ENCODE results near the gene PELI2. TPM values are rescaled to one million over a fixed set of nuclear protein-coding genes. Genes with fewer than 3 reads are reported as not detected.
"Not testable (repeated sequence)": the region's sequence is repeated elsewhere in the genome, so short reads cannot be mapped to it uniquely, and the experiment has no call there.

PELI2 gene
- total RNA-seq, 2 donors from 2014 or later: 2.0 to 3.2 TPM

GRCh38 chr14:56149995-56150394 lies 31.8 kb downstream of the PELI2 start:
- DNase-seq (ENCODE audit: low spot score in 2 of 2) (no peak), ATAC-seq (no peak)
- H3K9me3 Mint-ChIP-seq: no peaks in the 10 kb centered on the region
- H3K27ac Mint-ChIP-seq: no peak overlapping the region
- no peaks in the 10 kb centered on the region for H3K36me3 Mint-ChIP-seq

DNA sequence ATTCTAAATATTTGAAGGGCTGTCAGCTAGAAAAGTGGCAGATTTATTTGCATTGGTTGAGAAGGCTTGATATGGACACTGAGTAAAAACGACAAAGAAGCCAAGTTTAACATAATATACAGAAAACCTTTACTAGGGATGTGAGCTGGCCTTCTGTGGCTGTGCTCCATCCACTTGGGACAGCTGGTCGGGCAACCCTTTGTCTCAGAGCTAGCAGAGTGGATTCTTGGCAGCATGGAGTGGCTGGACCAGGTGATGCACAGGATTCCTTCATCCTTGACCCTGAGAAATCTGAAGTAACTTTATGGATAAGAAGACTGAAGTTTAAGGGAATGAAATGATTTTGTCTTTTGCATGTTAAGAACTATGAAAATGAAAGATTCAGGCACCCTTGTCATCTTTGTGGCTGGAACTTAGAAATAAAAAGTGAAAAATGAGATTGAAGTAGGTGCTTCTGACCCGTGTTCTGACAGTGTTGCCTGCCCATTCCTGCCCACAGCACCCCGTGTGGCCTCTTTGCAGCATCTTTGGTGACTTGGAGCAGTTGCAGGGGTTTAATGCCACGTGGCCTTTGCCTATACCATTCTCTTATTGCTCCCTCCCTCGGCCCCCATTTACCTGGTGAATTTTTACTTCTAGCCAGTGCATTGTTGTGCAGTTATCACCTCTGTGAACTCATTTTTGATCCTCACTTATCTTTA lies 32.6 kb downstream of the PELI2 start:
- Mint-ChIP-seq H3K27ac (no peak overlapping the region), H3K36me3 (no peaks in the 10 kb centered on the region), H3K9me3 (no peaks in the 10 kb centered on the region)
- DNase-seq (ENCODE audit: low spot score in 2 of 2) (no peak), ATAC-seq (peak in 1 of 2 donors; percentile 56)

- Mint-ChIP-seq H3K27ac (no peak overlapping the region), H3K36me3 (no peaks in the 10 kb centered on the region), H3K9me3 (no peaks in the 10 kb centered on the region)
- no peak for DNase-seq (ENCODE audit: low spot score in 2 of 2)
- ATAC-seq: no peak
Measured at GRCh38 chr14:56152221-56152620, 34.0 kb downstream of the PELI2 start.

- no peak for ATAC-seq
- H3K27ac Mint-ChIP-seq: no peak overlapping the region
- H3K9me3 Mint-ChIP-seq: no peaks in the 10 kb centered on the region
- no peaks in the 10 kb centered on the region for H3K36me3 Mint-ChIP-seq
- no peak for DNase-seq (ENCODE audit: low spot score in 2 of 2)
Measured at GRCh38 chr14:56153267-56153666, 35.1 kb downstream of the PELI2 start.

DNA sequence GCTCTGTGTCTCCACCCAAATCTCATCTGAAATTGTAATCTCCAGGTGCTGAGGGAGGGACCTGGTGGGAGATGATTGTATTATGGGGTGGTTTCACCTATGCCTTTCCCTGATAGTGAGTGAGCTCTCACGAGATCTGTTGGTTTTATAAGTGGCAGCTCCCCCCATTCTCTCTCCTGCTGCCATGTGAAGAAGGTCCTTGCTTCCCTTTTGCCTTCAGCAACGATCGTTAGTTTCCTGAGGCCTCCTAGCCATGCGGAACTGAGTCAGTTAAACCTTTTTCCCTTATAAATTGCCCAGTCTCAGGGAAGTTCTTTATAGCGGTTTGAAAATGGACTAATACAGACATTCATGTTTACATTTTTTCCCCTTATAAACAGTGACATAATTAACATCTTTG lies 36.1 kb downstream of the PELI2 start:
- DNase-seq (ENCODE audit: low spot score in 2 of 2): no peak
- H3K36me3 Mint-ChIP-seq: no peaks in the 10 kb centered on the region
- H3K27ac Mint-ChIP-seq: no peak overlapping the region
- ATAC-seq: no peak
- no peaks in the 10 kb centered on the region for H3K9me3 Mint-ChIP-seq

GRCh38 chr14:56156096-56156495 lies 37.9 kb downstream of the PELI2 start:
- Mint-ChIP-seq H3K36me3 (no peaks in the 10 kb centered on the region), H3K27ac (no peak overlapping the region), H3K9me3 (no peaks in the 10 kb centered on the region)
- DNase-seq (ENCODE audit: low spot score in 2 of 2) (no peak), ATAC-seq (no peak)

DNA sequence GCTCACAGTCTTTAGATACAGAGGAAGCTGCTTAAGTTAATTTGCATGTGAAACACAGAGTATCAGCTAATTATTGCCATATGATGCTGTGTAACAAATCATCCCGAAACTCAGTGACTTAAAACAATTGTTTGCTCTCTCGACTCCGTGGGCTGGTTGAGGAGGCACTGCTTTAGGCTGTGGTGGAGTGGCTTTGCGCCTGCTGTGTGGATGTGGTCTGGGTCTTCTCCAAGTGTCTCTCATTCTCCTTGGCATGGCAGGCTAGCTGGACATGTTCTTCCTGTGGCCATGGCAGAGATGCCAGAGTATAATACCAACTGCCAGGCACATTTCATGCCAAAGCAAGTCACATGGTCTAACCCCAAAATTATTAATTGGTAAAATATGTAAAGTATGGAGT lies 40.9 kb downstream of the PELI2 start:
- no peak for ATAC-seq
- H3K9me3 Mint-ChIP-seq: peaks cover 8 to 12% of the 10 kb centered on the region in 2 donors
- peaks cover 8 to 12% of the 10 kb centered on the region in 2 donors for H3K36me3 Mint-ChIP-seq
- no peak overlapping the region for H3K27ac Mint-ChIP-seq
- no peak for DNase-seq (ENCODE audit: low spot score in 2 of 2)

DNA sequence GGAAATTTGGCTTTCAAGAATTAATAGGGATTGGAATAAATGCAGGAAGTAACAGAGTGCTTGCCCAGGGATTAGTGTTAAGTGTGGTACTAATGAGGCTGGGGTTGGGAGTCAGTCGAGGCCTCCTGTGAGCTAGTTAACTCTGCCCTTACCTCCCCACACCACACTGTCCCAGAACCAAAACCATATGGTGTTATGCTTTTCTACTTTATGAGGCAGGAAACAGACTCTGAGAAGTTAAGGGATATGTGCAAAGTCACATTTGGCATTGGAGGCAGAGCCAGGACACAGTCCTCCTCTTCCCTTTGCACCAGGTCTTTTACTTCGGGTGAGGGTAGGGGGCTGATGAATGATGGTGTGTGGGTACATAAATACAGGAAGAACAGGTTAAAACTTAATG lies 41.9 kb downstream of the PELI2 start:
- ATAC-seq: no peak
- Mint-ChIP-seq H3K36me3 (peaks cover 18 to 22% of the 10 kb centered on the region in 2 donors), H3K9me3 (peaks cover 15 to 21% of the 10 kb centered on the region in 2 donors), H3K27ac (no peak overlapping the region)
- no peak for DNase-seq (ENCODE audit: low spot score in 2 of 2)

GRCh38 chr14:56161658-56162057 lies 43.4 kb downstream of the PELI2 start:
- no peak for ATAC-seq
- no peak overlapping the region for H3K27ac Mint-ChIP-seq

GRCh38 chr14:56162476-56162875 lies 44.3 kb downstream of the PELI2 start:
- H3K9me3 Mint-ChIP-seq: peaks cover 31 to 35% of the 10 kb centered on the region in 2 donors
- DNase-seq (ENCODE audit: low spot score in 2 of 2) (no peak), ATAC-seq (no peak)
- no peak overlapping the region for H3K27ac Mint-ChIP-seq
- H3K36me3 Mint-ChIP-seq: peaks cover 28 to 39% of the 10 kb centered on the region in 2 donors

More at GRCh38 chr14:56161658-56162057, 43.4 kb downstream of the PELI2 start:
- Mint-ChIP-seq H3K9me3 (peaks cover 25 to 29% of the 10 kb centered on the region in 2 donors), H3K36me3 (peaks cover 20 to 31% of the 10 kb centered on the region in 2 donors)
- no peak for DNase-seq (ENCODE audit: low spot score in 2 of 2)

- not testable (repeated sequence) for ATAC-seq; H3K27ac Mint-ChIP-seq; DNase-seq (ENCODE audit: low spot score in 2 of 2)
- Mint-ChIP-seq H3K9me3 (peaks cover 31 to 35% of the 10 kb centered on the region in 2 donors), H3K36me3 (peaks cover 28 to 46% of the 10 kb centered on the region in 2 donors)
Measured at GRCh38 chr14:56166579-56166978, 48.4 kb downstream of the PELI2 start.

DNA sequence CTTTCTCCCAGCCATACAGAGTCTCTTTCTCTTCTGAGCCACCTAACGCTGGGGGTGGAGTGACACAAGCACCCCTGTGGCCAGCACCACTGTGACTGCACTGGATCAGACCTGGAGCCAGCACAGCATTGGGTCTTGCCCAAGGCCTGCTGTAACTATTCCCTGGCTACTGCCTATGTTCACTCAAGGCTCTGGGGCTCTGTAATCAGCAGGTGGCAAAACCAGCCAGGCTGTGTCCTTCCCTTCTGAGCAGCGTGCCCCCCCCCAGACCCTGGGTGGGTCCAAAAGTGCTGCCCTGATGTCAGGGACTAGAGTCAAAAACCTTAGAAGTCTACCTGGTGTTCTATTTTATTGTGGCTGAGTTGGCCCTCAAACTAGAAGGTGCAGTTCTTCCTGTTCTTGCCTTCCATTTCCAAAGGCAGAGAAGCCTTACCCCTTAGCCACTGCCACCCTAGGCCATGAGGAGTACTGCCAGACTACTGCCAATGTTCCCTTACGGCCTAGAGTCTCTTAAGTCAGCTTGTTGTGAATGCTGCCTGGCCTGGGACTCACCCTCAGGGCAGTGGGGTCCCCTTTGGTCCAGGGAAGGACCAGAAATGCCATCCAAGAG lies 49.9 kb downstream of the PELI2 start:
- ATAC-seq: no peak

GRCh38 chr14:56170028-56170427 lies 51.8 kb downstream of the PELI2 start:
- no peak for ATAC-seq
- Mint-ChIP-seq H3K36me3 (peaks cover 27 to 36% of the 10 kb centered on the region in 2 donors), H3K27ac (no peak overlapping the region), H3K9me3 (peaks cover 18 to 33% of the 10 kb centered on the region in 2 donors)
- no peak for DNase-seq (ENCODE audit: low spot score in 2 of 2)

More for the DNA sequence above, 49.9 kb downstream of the PELI2 start:
- peak overlapping the region in 1 of 2 donors; percentile 62 for H3K27ac Mint-ChIP-seq
- peaks cover 24 to 42% of the 10 kb centered on the region in 2 donors for H3K36me3 Mint-ChIP-seq
- H3K9me3 Mint-ChIP-seq: peaks cover 28 to 30% of the 10 kb centered on the region in 2 donors
- no peak for DNase-seq (ENCODE audit: low spot score in 2 of 2)

GRCh38 chr14:56170877-56171422 lies 52.7 kb downstream of the PELI2 start:
- DNase-seq (ENCODE audit: low spot score in 2 of 2) (no peak), ATAC-seq (no peak)
- Mint-ChIP-seq H3K27ac (peak overlapping the region; percentile 15 to 30), H3K9me3 (peaks cover 13 to 27% of the 10 kb centered on the region in 2 donors), H3K36me3 (peaks cover 25 to 35% of the 10 kb centered on the region in 2 donors)

- ATAC-seq (no peak), DNase-seq (ENCODE audit: low spot score in 2 of 2) (no peak)
- Mint-ChIP-seq H3K36me3 (peaks cover 20 to 24% of the 10 kb centered on the region in 2 donors), H3K27ac (peak overlapping the region in 1 of 2 donors; percentile 15), H3K9me3 (peaks cover 7 to 20% of the 10 kb centered on the region in 2 donors)
Measured at GRCh38 chr14:56172074-56172473, 53.9 kb downstream of the PELI2 start.

- Mint-ChIP-seq H3K36me3 (peaks cover 16 to 20% of the 10 kb centered on the region in 2 donors), H3K9me3 (peaks cover 4 to 16% of the 10 kb centered on the region in 2 donors), H3K27ac (peak overlapping the region; percentile 15 to 77)
- ATAC-seq (peak; percentile 57 to 87), DNase-seq (ENCODE audit: low spot score in 2 of 2) (no peak)
Measured at GRCh38 chr14:56172571-56172971, 54.4 kb downstream of the PELI2 start.

DNA sequence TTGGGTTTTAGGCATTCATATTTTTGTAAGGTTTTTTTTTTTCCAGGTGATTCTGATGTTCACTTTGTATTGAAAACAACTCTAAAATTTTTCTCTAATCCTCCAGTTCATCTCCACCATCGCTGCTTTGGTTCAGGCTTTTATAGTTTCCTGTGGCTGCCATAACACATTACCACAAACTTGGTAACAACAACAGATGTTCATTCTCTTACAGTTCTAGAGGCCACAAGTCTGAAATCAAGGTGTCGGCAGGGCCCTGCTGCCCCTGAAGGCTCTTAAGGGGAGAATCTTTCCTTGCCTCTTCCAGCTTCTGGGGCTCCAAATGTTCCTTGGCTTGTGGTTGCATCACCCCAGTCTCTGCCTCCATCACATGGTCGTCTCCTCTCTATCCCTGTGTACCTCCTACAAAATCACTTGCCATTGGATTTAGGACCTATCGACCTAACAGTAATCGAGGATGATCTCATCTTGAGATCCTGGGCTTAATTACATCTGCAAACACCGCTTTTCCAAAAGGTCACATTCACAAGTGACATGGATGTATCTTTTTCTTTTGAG lies 55.2 kb downstream of the PELI2 start:
- H3K36me3 Mint-ChIP-seq: peaks cover 14 to 16% of the 10 kb centered on the region in 2 donors
- ATAC-seq (no peak), DNase-seq (ENCODE audit: low spot score in 2 of 2) (no peak)
- peaks cover 4 to 16% of the 10 kb centered on the region in 2 donors for H3K9me3 Mint-ChIP-seq
- peak overlapping the region in 1 of 2 donors; percentile 15 for H3K27ac Mint-ChIP-seq
